KOPT-K1 (cell line): ENCODE data around the gene CEBPG.
A peak's percentile ranks its signal among the peaks of the same experiment; 100 is the strongest.

Experiments used
- H3K27ac ChIP-seq: fragments of 200-600 bp; sonication (generic); 2 replicates; pipeline ENCODE4 v1.5.1; 2016; ENCODE audit warnings: antibody characterized with exemption, mild to moderate bottlenecking, low read depth, low read length; ENCODE audit not compliant: poor library complexity, severe bottlenecking
- H3K36me3 ChIP-seq: fragments of 200-600 bp; sonication (generic); 2 replicates; pipeline ENCODE4 v1.5.1; 2017; ENCODE audit warnings: antibody characterized with exemption, mild to moderate bottlenecking, low read length, moderate library complexity; ENCODE audit not compliant: insufficient read depth
- H3K9me3 ChIP-seq: fragments of 200-600 bp; sonication (generic); 2 replicates; pipeline ENCODE4 v1.5.1; 2017; ENCODE audit warnings: antibody characterized with exemption, low read length, mild to moderate bottlenecking; ENCODE audit not compliant: insufficient read depth, poor library complexity, severe bottlenecking

Gene CEBPG

DNA sequence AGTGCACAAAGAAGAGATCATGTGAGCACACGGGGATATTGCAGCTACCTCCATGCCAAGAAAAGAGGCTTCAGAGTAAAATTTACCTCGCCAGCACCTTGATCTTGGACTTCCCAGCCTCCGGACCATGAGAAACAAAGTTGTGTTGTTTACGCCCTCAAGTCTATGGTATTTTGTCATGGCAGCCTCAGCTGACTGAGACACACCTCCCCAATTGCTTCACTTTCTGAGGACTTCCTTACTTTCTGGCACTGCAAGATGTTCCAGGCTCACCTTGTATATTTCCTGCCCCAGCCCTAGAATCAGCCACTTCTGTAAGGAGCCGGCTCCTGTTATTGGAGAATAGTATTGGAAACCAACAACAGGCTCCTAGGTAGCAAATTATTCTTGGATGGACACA is 6.6 kb upstream of the CEBPG start:
- no peak overlapping the region for H3K27ac ChIP-seq
- no peaks in the 10 kb centered on the region for H3K36me3 ChIP-seq
- no peaks in the 10 kb centered on the region for H3K9me3 ChIP-seq

DNA sequence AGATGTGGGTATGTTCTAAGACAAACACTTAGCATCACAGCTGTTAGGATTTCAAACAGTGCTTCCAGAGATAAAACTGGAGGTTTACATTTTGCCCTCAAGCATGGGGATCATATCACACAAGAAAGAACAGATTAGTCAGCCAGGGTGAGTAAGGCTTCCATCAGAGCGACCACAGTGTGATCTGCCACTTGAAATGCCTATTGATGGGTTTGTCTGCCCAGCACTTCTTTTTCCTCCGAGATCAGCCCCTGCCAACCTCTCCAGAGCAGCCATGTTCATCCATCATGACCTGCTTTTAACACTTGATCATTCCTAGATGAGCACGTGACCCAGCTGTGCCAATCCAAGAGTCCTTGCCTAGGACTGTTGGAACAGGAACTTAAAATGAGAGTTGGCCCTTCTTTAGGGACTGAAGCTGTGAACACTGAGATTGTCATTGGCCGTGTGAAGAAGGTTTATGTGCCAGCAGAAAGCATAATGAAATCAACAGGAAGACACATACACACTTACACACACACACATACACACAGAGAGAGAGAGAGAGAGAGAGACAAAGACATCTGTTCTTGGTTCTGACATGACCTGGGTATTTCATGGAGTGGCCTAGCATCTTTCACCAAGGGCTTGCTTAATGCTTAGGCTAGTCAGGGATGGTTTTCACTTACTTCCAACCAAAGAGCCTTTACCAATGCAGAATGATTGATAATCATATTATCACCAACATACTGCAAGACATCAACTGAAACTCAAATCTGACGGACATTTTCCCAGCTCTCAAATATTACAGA is 5.2 kb upstream of the CEBPG start:
- Histone ChIP-seq H3K36me3 (no peaks in the 10 kb centered on the region), H3K9me3 (no peaks in the 10 kb centered on the region), H3K27ac (no peak overlapping the region)

DNA sequence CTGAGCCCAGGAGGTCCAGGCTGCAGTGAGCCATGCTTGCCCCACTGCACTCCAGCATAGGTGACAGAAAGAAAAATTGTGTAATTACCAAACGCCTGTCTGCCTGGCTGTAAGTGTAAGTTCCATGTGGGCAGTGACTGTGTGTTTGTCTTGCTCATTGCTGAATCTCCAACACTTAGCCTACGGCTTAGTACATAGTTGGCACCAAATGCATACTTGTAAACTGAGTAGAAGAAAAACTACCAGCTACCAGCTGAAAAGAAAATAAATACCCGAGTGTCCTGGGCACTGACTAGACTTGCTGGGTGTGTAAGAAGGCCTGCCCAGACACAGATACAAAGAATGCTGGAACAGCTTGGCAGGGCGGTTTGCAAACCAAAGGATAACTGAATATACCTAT is 2.7 kb upstream of the CEBPG start:
- no peaks in the 10 kb centered on the region for H3K36me3 ChIP-seq
- H3K9me3 ChIP-seq: no peaks in the 10 kb centered on the region
- no peak overlapping the region for H3K27ac ChIP-seq

DNA sequence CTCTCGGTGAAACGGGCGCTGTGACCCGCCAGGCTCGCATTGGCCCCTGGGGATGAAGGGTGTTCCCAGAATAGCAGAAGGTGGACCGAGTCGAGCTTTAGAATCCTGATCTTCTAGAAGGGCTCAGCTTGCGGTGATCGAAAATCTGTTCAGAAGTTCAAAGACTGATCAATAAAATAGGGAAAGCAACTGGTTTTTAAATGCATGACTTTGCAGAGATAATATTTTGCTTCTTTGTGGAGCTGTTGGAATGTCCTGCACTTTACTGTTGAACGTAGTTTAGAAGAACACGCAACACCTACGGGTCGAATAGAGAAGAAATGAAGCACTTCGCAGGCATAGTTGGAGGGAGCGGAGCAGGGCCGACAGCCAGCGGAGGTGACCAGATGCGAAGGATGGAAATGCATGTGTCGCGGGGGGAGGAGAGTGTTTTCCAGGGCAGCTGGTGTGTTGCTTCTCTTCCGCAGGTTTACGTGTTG is 766 bp downstream of the CEBPG start:
- H3K27ac ChIP-seq: peak overlapping the region; percentile 81
- peaks cover 3% of the 10 kb centered on the region for H3K36me3 ChIP-seq
- no peaks in the 10 kb centered on the region for H3K9me3 ChIP-seq

DNA sequence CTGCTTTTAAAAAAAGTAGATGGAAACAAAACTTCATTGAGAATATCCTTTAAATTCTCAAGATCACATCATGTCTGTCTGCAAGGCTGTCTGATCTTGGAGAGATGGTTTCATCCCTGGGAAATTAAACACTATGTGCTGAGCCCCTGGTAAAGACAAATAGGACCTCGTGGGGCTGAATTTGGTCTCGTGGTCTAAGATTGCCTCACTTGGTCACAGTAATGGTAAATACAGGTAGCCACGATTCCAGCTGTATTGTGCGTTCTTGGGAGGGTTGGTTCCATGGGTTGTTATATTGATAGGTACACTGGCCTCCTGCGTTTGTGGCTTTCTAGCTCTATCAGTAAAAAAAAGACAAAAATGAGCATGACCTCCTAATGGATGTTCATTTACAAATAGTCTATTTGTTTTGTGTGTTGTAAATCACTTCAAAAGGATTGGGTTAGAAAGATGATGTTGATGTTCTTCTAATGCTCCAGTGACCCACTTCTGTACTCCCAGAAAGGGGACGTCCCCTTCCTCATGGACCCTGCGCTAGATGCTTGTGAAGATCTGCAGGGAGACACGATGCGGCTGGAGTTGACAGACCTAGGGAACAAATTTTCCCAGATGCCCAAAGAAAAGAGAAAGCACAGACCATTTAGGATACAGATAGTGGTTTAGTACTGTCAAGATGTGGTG is 1.8 kb downstream of the CEBPG start:
- Histone ChIP-seq H3K36me3 (peaks cover 14% of the 10 kb centered on the region), H3K27ac (no peak overlapping the region), H3K9me3 (no peaks in the 10 kb centered on the region)

DNA sequence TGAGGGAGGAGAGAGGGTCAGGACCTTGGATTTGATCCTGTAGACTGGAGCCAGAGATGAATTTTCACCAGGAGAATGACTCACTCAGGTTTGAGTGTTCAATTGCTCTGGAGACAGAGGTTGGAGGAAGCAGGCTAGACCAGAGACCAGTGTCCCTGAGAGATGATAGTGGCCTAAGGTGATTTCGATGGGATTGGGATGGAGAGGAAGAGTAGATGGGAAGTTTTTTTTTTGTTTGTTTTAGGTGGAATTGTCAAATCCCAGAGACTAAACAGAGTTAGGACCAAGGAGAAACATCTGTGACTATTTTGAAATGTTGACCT is 2.3 kb downstream of the CEBPG start:
- peaks cover 17% of the 10 kb centered on the region for H3K36me3 ChIP-seq
- no peak overlapping the region for H3K27ac ChIP-seq
- H3K9me3 ChIP-seq: no peaks in the 10 kb centered on the region

DNA sequence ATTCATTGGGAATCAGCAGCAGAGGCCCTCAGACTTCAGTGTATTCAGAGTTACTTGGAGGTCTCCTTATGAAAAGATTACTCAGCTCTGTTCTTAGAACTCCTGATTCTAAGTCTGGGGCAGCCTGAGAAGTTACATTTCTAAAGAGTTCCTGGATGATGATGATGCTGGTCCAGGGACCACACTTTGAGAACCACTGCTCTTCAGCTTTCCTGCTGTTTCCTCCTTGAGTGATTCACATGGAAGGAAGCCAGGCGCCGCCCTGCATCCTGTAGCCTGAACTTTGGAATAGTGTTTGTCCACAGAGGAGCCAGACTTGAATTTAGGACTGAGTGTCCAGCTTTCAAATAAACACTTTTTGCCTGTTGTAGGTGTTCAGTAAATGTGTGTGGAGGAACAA is 2.9 kb downstream of the CEBPG start:
- peaks cover 24% of the 10 kb centered on the region for H3K36me3 ChIP-seq
- no peaks in the 10 kb centered on the region for H3K9me3 ChIP-seq
- no peak overlapping the region for H3K27ac ChIP-seq

DNA sequence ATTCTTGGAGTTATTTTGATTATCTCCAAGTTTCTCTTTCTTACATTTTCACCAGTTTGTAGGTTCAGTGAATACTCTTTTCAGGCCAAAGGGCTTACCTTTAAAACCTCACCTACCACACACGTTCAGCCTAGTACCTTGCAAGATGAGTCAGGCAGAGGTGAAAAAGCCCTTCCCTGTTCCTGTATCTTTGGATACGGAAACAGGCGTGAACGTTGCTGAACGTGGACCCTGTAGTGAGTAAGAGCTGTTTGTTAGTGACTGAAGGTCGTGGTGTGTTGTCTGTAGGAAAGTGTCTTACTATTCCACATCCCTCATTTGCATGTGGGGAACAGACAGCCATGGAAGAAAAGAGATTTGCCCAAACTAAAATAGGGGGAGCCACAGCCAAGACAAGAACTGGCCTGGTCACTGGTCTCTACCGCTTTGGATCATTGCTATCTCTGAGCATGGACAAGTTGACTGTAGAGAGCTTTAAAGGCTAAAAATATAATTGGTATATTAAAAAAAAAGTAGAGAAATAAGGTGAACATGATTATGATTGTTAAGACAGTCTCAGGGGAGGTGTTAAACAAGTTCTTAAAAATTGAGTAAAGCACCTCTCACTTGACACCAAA is 3.5 kb downstream of the CEBPG start:
- H3K9me3 ChIP-seq: no peaks in the 10 kb centered on the region
- peaks cover 26% of the 10 kb centered on the region for H3K36me3 ChIP-seq
- no peak overlapping the region for H3K27ac ChIP-seq

DNA sequence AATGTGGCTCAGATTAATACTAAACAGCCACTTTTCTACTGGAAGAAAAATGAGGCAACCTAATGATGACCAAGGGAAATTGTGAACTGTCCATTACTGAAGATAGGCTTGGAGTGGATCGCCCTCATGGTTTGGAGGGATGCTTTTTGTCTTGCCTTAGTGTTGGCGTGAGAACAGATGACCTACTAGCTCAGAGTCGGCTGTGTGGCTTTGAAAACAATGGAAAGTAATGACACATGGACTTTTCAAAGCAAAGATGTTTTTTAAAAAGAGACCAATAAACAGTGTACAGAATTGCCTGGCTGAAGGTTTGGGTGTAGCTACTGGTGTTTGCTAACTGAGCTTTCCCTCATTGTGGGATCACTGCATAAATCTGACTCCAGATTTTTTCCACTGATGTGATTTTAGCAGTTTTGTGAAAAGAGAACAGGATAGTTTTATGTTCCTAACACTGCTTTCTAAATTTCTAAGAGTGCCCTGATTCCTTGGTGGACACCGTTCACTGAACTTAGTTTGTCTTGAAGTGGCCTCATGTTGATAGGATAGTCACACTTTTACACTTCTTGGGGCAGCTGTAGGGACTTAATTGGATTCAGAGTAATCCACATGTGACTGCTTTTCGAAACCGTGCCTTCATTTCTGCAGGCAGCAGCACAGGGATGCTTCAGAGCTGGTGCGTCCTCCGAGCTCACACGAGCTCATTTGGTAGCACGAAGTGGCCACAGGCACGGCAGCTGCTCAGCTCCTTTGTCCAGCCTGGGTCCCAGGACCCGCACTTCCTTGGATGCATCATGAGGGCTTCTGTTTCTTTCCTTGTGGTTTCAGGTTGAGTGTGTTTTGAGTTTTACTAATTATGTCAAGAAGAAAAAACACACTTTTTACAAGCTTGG is 4.3 kb downstream of the CEBPG start:
- Histone ChIP-seq H3K27ac (no peak overlapping the region), H3K9me3 (no peaks in the 10 kb centered on the region), H3K36me3 (peaks cover 26% of the 10 kb centered on the region)

DNA sequence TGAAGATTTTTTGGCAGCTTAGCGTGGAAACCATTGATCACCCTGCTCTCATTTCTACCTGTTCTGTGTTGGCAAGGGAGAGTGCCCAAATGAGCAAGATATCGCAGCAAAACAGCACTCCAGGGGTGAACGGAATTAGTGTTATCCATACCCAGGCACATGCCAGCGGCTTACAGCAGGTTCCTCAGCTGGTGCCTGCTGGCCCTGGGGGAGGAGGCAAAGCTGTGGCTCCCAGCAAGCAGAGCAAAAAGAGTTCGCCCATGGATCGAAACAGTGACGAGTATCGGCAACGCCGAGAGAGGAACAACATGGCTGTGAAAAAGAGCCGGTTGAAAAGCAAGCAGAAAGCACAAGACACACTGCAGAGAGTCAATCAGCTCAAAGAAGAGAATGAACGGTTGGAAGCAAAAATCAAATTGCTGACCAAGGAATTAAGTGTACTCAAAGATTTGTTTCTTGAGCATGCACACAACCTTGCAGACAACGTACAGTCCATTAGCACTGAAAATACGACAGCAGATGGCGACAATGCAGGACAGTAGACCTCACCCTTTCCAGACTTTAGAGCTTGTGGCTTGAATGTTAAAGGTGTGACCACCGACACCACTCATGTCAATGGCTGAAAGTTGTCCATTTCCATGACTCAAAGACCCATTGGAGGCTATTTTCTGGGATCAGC is 5.8 kb downstream of the CEBPG start:
- H3K9me3 ChIP-seq: no peaks in the 10 kb centered on the region
- no peak overlapping the region for H3K27ac ChIP-seq
- H3K36me3 ChIP-seq: peaks cover 26% of the 10 kb centered on the region

DNA sequence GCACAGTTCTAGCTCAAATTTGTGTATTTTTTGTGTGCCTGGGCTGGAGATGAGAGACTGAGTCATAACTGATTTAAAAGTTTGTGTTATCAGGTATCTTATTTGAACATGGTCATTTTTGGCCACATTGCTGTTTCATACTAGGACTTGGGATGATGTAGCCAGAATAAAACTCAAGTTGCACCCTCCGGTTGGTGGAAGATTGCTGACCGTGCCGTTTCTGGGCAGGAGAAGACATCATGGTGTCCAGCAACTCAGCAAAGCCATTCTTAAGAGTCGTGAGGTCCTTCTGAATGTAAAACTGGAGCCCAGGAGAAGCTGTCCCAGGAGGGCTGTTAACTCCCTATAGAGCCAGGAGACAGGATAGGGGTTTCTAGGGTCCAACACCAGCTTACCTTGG is 7.6 kb downstream of the CEBPG start:
- H3K36me3 ChIP-seq: peaks cover 33% of the 10 kb centered on the region
- H3K27ac ChIP-seq: no peak overlapping the region
- H3K9me3 ChIP-seq: no peaks in the 10 kb centered on the region

DNA sequence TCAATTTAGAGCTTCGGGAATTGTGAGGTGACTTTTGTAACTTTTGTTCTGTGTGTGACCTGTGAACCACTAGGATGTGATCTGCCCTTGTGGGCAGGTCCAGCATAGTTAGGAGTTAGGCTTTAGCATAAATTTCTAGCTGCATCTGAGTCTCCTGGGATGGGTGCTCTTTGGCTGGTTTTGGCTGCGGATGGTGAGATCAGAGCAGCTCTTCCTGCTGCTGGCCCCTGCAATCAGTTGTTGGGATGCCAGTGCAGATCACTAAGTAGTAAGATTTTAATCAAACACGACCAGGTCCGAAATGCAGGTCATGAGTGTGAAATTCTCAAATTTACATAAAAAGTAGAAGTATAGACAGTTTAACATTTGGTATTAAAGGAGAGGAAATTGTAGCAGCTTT is 8.5 kb downstream of the CEBPG start:
- Histone ChIP-seq H3K9me3 (no peaks in the 10 kb centered on the region), H3K36me3 (peaks cover 37% of the 10 kb centered on the region), H3K27ac (no peak overlapping the region)

DNA sequence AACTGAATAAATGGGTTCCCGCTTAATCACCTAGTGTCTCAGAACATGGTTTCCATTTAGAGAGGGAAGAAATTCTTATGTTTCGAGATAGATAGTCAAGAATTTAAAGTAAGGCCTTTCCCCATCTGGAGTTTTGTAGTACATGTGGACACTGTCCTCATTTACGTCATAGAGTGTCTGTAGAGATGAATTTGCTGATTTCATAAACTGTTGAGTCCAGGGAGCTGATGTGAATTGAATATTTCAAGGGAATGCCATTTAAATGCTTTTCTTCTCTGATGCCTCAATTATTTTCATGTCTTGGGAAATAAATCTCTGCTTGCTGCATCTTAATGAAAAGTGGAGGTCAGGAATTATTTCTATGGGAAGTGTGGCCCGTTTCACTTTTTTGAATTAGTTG is 9.5 kb downstream of the CEBPG start:
- Histone ChIP-seq H3K27ac (no peak overlapping the region), H3K9me3 (no peaks in the 10 kb centered on the region), H3K36me3 (peaks cover 37% of the 10 kb centered on the region)

DNA sequence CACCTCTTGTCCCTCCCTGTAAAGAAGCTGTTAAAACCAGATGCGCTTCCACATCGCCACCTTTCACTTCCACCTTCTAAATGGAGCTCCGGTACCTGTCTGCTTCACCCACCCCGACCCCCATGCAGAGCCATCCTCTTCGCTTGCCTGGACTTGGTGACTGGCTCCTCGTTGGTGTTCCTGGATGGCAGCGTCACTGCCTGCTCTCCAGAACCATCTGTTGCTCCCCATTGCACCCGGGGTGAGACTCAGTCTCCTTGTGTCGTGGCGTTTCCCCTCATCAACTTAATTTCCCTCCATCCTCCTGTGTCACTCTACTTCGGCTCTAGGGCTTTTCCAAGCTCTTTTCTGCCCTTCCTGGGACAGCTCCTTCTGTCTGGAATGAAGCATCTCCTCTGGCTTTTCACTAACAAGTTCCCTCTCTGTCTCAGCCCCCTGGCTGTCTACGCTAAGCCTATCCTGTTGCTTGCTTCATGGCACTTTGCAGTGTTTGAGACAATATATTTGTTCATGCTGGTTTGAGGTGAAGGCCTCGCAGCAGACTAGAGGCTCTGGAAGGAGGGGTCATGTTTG is 10.3 kb downstream of the CEBPG start:
- no peak overlapping the region for H3K27ac ChIP-seq
- no peaks in the 10 kb centered on the region for H3K9me3 ChIP-seq
- peaks cover 37% of the 10 kb centered on the region for H3K36me3 ChIP-seq
